ENCODE results near the gene TMEM238. TPM values are rescaled to one million over a fixed set of nuclear protein-coding genes. Genes with fewer than 3 reads are reported as not detected.

The TMEM238 gene
- total and polyA plus RNA-seq, 9 of the 15 experiments (the other 6 are each of a cell fraction or from before 2014, with no cell fraction given) = 0.18 to 5.1 (median 1.3) TPM; not detected in 4

- TF ChIP-seq GTF2E2 (tag; IDR thresholded peaks at IDR 0.05) = no peak
- TF ChIP-seq NELFE (IDR thresholded peaks at IDR 0.05; ENCODE audit: insufficient read depth, insufficient read length) = no peak
- no peak for TF ChIP-seq ZBTB8A (IDR thresholded peaks at IDR 0.05; ENCODE audit: partially characterized antibody)
- no peak for TF ChIP-seq ZNF277 (CRISPR knock-in tag; IDR thresholded peaks at IDR 0.05; ENCODE audit: borderline replicate concordance)
- TF ChIP-seq HMGN3 (IDR thresholded peaks at IDR 0.05; ENCODE audit: borderline replicate concordance, extremely low read depth, insufficient read length, low read depth, low read length) = no peak
- no peak for TF ChIP-seq PRMT5 (CRISPR knock-in tag; IDR thresholded peaks at IDR 0.05)
- no peak for TF ChIP-seq NFRKB (IDR thresholded peaks at IDR 0.05; ENCODE audit: low read depth)
- no peak for TF ChIP-seq TBL1XR1 (IDR thresholded peaks at IDR 0.05; ENCODE audit: low read length in 2 of 2)
- TF ChIP-seq SPI1 (IDR thresholded peaks at IDR 0.05; ENCODE audit: borderline replicate concordance, low read depth, low read length) = no peak
- TF ChIP-seq ETV5 (CRISPR knock-in tag; IDR thresholded peaks at IDR 0.05; ENCODE audit: low read depth) = no peak
- TF ChIP-seq BHLHE40 (IDR thresholded peaks at IDR 0.05; ENCODE audit: low read length) = no peak
- peak; percentile 59 for TF ChIP-seq SUPT5H (IDR thresholded peaks at IDR 0.05)
- no peak for TF ChIP-seq L3MBTL2 (IDR thresholded peaks at IDR 0.05)
- TF ChIP-seq PHF8 (IDR thresholded peaks at IDR 0.05; ENCODE audit: borderline replicate concordance, low read length) = no peak
- no peak for TF ChIP-seq TCF7L2 (IDR thresholded peaks at IDR 0.05; ENCODE audit: low read depth, low read length)
- no peak for TF ChIP-seq CREB5 (CRISPR knock-in tag; IDR thresholded peaks at IDR 0.05)
- TF ChIP-seq ATF6 (CRISPR knock-in tag; IDR thresholded peaks at IDR 0.05) = no peak
- peak; percentile 94 for TF ChIP-seq ZNF134 (CRISPR knock-in tag; conservative IDR thresholded peaks at IDR 0.05)
- TF ChIP-seq, protein P1, sequence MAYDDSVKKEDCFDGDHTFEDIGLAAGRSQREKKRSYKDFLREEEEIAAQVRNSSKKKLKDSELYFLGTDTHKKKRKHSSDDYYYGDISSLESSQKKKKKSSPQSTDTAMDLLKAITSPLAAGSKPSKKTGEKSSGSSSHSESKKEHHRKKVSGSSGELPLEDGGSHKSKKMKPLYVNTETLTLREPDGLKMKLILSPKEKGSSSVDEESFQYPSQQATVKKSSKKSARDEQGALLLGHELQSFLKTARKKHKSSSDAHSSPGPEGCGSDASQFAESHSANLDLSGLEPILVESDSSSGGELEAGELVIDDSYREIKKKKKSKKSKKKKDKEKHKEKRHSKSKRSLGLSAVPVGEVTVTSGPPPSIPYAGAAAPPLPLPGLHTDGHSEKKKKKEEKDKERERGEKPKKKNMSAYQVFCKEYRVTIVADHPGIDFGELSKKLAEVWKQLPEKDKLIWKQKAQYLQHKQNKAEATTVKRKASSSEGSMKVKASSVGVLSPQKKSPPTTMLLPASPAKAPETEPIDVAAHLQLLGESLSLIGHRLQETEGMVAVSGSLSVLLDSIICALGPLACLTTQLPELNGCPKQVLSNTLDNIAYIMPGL (CRISPR knock-in tag; IDR thresholded peaks at IDR 0.05) = no peak
- TF ChIP-seq PCBP2 (IDR thresholded peaks at IDR 0.05; ENCODE audit: low read depth, low read length, poor library complexity, severe bottlenecking) = no peak
- no peak for TF ChIP-seq CBX8 (IDR thresholded peaks at IDR 0.05; ENCODE audit: borderline replicate concordance, extremely low read depth, low read depth, low read length, poor library complexity, severe bottlenecking)
- no peak for TF ChIP-seq ASH1L (IDR thresholded peaks at IDR 0.05; ENCODE audit: borderline replicate concordance, low read depth, partially characterized antibody)
Measured at GRCh38 chr19:55400281-55401087, 16.4 kb upstream of the TMEM238 start (continued).

Data from K562 (cell line).